Panc1 (cell line): Measurements from ENCODE around the gene SGMS2. TPM values are rescaled to one million over a fixed set of nuclear protein-coding genes. Genes with fewer than 3 reads are reported as not detected.
A peak's percentile ranks its signal among the peaks of the same experiment; 100 is the strongest.

Experiments used
- ATAC-seq: fragments of 200-7000 bp; cut with Tn5 transposase; 2 replicates; pipeline ENCODE4 v1.9.1; 2020; ENCODE audit warnings: mild to moderate bottlenecking, moderate library complexity
- BruUV-seq: library from RNA; stranded (reverse); fragments of 400-500 nt; replicated peaks from 2 replicates; lab custom pipeline; 2021; lab: Mats Ljungman, UMichigan
- CTCF ChIA-PET: fragments of 300-600 bp; sonication (Branson Sonifier 250); formaldehyde crosslinking; loops from one replicate; lab custom pipeline; 2022; ENCODE audit warnings: antibody characterized with exemption; lab: Charles Lee
- POLR2A ChIA-PET: fragments of 300-600 bp; sonication (Branson Sonifier 250); formaldehyde crosslinking; loops from one replicate; lab custom pipeline; 2022; ENCODE audit warnings: antibody characterized with exemption; lab: Charles Lee
- DNase-seq: peaks from one replicate; pipeline ENCODE4 v3.0.0-alpha.2; 2010; ENCODE audit warnings: low read depth, low spot score
- H3K27ac ChIP-seq: 2 replicates; pipeline ENCODE4 v1.5.1; 2011; ENCODE audit warnings: mild to moderate bottlenecking, low read length, inconsistent platforms
- H3K27me3 ChIP-seq: fragments of 200-500 bp; sonication (Bioruptor generic); 2 replicates; pipeline ENCODE4 v1.6.0; 2014; ENCODE audit warnings: low read length, inconsistent platforms; ENCODE audit not compliant: control insufficient read depth, insufficient read depth
- H3K36me3 ChIP-seq: fragments of 200-500 bp; sonication (Bioruptor generic); 2 replicates; pipeline ENCODE4 v1.5.1; 2014; ENCODE audit warnings: inconsistent platforms, mild to moderate bottlenecking, low read length, moderate library complexity; ENCODE audit not compliant: control insufficient read depth, insufficient read depth
- H3K4me1 ChIP-seq: 2 replicates; pipeline ENCODE4 v1.5.1; 2011; ENCODE audit warnings: inconsistent platforms, mild to moderate bottlenecking, low read length, moderate library complexity; ENCODE audit not compliant: control insufficient read depth, insufficient read depth
- H3K4me3 ChIP-seq, 2 experiments: 2 replicates each; pipeline ENCODE4 v1.5.1; 2011 to 2012; ENCODE audit warnings: low read depth in 2 of 2, low read length in 2 of 2, mild to moderate bottlenecking in 2 of 2, inconsistent platforms in 1 of 2, moderate library complexity in 1 of 2
- H3K9me3 ChIP-seq: fragments of 200-500 bp; sonication (Bioruptor generic); 2 replicates; pipeline ENCODE4 v1.5.1; 2014; ENCODE audit warnings: low read depth, mild to moderate bottlenecking, inconsistent platforms, low read length, moderate library complexity; ENCODE audit not compliant: control insufficient read depth, insufficient read depth
- POLR2AphosphoS5 ChIP-seq: IDR thresholded peaks from 2 replicates; pipeline ENCODE4 v1.6.1; 2012; ENCODE audit warnings: mild to moderate bottlenecking, low read depth, low read length, moderate library complexity
- REST ChIP-seq, 2 experiments: IDR thresholded peaks; 2 replicates each; pipeline ENCODE4 v1.6.1; 2011 to 2012; ENCODE audit warnings: low read depth in 2 of 2, control low read depth in 1 of 2, low read length in 1 of 2, mild to moderate bottlenecking in 1 of 2, moderate library complexity in 1 of 2; ENCODE audit not compliant: insufficient read depth in 1 of 2
- SIN3A ChIP-seq: IDR thresholded peaks from 2 replicates; pipeline ENCODE4 v1.6.1; 2012; ENCODE audit warnings: low read depth, mild to moderate bottlenecking, low read length, moderate library complexity, borderline replicate concordance; ENCODE audit not compliant: insufficient read depth
- TCF7L2 ChIP-seq: IDR thresholded peaks from 2 replicates; pipeline ENCODE4 v1.6.1; 2011; ENCODE audit warnings: mild to moderate bottlenecking, low read depth, low read length, inconsistent platforms
- in situ Hi-C: cut with HindIII; loops from 2 replicates; pipeline ENCODE4 v1.10.0; 2016; ENCODE audit warnings: low sequenced_read_pairs, low pct_unique_long_range_greater_than_20kb
- intact Hi-C: fragments of 100-400 bp; cut with micrococcal nuclease; formaldehyde crosslinking; loops from one replicate; pipeline ENCODE4 v1.10.0; 2022; ENCODE audit not compliant: unreplicated experiment
- total RNA-seq: library from RNA; stranded (reverse); gene quantifications from one replicate; pipeline ENCODE4 v1.2.1, GENCODE V29; 2021; ENCODE audit not compliant: unreplicated experiment
- TF ChIP-seq, protein P1 (sequence below): fragments of 450-650 bp; IDR thresholded peaks from 2 replicates; pipeline ENCODE4 v1.5.1; 2017; ENCODE audit warnings: mild to moderate bottlenecking

The SGMS2 gene
- total RNA-seq, 1 experiment from 2014 or later: 15.6 TPM

DNA sequence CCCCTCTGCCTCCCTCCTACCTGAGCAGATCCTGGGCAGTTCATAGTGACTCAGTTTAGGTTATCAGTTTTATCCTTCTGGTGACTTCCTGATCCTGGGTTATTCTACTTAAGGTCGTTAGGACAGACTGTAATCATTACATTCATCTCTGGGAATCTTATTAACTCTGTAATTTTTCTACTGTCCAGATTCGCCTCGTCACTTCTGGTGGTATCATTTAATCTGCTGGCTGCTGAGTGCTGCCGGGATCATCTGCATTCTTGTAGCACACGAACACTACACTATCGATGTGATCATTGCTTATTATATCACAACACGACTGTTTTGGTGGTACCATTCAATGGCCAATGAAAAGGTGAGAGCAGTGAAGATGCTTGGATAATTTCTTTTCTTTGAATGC, 83.6 kb downstream of the SGMS2 start:
- no TSS peak for BruUV-seq
- Histone ChIP-seq H3K9me3 (no peaks in the 10 kb centered on the region), H3K4me1 (no peaks in the 10 kb centered on the region), H3K27me3 (no peaks in the 10 kb centered on the region), H3K27ac (no peak overlapping the region), H3K36me3 (no peaks in the 10 kb centered on the region), H3K4me3 (no peak overlapping the region)
- in situ Hi-C loops (no loop called here), intact Hi-C loops (no loop called here)
- ATAC-seq (no peak), DNase-seq (no peak)
- TF ChIP-seq REST (IDR thresholded peaks at IDR 0.05; ENCODE audit: insufficient read depth in 1 of 2, low read depth in 2 of 2, low read length in 1 of 2): no peak
- no peak for TF ChIP-seq POLR2AphosphoS5
- POLR2A ChIA-PET: no interaction called here
- CTCF ChIA-PET: no interaction called here

DNA sequence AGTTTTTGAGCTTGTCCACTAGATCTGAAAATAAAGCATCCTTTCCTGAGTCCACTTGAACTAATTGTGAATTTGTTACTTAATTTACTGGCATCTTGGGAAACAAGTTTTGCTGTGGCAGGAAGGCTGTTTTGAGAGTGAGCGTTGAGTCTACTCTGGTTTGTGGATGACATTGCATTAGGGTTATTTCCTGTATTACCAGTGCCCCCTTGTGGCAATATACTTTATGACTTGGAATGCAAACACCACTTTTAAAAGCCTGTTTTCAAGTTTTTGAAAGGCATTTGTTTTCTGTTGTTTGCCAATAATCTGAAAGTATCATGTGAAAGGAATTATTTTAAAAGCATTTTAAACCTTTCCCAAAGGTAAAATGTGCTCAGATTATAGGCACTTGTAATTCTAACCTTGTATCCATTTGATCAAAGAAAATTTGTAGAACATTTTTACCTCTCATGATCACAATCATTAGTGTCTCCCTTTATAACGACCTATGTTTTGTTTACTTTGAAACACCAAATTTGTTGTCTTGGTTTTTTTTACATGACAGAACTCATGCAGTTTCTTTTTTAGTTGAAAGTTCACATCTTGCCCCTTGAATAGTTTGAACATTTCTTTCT, 88.7 kb downstream of the SGMS2 start:
- ChIA-PET POLR2A (interaction anchor here (0.6 kb wide), 1 partner anchor 255 kb away, joined by 4 read pairs; the partner anchor contains the start of gene LEF1), CTCF (no interaction called here)
- Histone ChIP-seq H3K9me3 (no peaks in the 10 kb centered on the region), H3K27ac (no peak overlapping the region), H3K27me3 (no peaks in the 10 kb centered on the region), H3K36me3 (no peaks in the 10 kb centered on the region), H3K4me1 (no peaks in the 10 kb centered on the region), H3K4me3 (no peak overlapping the region)
- TF ChIP-seq TCF7L2 (no peak), SIN3A (no peak), REST (IDR thresholded peaks at IDR 0.05; ENCODE audit: insufficient read depth in 1 of 2, low read depth in 2 of 2, low read length in 1 of 2) (no peak), POLR2AphosphoS5 (no peak)
- TF ChIP-seq, protein P1, sequence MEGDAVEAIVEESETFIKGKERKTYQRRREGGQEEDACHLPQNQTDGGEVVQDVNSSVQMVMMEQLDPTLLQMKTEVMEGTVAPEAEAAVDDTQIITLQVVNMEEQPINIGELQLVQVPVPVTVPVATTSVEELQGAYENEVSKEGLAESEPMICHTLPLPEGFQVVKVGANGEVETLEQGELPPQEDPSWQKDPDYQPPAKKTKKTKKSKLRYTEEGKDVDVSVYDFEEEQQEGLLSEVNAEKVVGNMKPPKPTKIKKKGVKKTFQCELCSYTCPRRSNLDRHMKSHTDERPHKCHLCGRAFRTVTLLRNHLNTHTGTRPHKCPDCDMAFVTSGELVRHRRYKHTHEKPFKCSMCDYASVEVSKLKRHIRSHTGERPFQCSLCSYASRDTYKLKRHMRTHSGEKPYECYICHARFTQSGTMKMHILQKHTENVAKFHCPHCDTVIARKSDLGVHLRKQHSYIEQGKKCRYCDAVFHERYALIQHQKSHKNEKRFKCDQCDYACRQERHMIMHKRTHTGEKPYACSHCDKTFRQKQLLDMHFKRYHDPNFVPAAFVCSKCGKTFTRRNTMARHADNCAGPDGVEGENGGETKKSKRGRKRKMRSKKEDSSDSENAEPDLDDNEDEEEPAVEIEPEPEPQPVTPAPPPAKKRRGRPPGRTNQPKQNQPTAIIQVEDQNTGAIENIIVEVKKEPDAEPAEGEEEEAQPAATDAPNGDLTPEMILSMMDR: peak; percentile 62; the same call in 1 of the 2 replicates
- in situ Hi-C loops (no loop called here), intact Hi-C loops (loop anchor here (1.0 kb wide), 1 partner anchor 153 kb away; no protein-coding TSS in a partner anchor)
- peak; percentile 33 for DNase-seq
- BruUV-seq: no TSS peak
- peak; percentile 84; the same call in 1 of the 2 replicates for ATAC-seq
